ENCODE data around the gene MED31.
"Not testable (repeated sequence)": the region's sequence is repeated elsewhere in the genome, so short reads cannot be mapped to it uniquely, and the experiment has no call there.

The MED31 gene

DNA sequence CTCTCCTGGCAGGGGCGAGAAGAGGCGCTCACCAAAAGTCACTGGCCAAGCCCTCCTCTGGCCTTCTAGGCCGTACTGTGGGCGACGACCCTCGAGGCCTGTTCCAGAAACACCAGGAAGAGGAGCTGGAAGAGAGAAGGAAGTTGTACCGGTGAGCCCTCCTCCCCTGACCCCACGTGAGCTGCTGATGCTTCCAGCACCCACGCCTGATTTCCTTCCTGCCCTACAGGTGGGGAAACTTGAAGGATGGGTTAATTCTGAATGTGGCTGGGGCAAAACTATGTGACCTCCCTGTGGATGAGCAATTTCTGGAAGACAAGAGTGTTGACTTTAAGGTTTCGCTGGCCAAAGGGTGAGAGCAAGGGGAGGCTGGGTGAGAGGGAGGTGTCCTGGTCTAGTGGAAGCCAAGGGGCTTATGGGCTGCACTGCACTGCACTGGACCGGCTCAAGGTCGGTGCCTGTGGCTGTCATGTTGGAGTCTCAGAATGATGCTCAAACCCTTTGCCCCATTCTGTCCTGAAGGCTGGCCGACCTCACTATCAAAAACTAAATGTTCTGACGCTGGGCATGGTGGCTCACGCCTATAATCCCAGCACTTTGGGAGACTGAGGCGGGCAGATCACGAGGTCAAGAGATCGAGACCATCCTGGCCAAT lies 6.4 kb upstream of the MED31 start:
- H3K4me3 ChIP-seq (ENCODE audit: control insufficient read depth, low read depth, low read length) = no peak overlapping the region
- no peak for DNase-seq (ENCODE audit: low read depth)
- TF ChIP-seq, protein P1, sequence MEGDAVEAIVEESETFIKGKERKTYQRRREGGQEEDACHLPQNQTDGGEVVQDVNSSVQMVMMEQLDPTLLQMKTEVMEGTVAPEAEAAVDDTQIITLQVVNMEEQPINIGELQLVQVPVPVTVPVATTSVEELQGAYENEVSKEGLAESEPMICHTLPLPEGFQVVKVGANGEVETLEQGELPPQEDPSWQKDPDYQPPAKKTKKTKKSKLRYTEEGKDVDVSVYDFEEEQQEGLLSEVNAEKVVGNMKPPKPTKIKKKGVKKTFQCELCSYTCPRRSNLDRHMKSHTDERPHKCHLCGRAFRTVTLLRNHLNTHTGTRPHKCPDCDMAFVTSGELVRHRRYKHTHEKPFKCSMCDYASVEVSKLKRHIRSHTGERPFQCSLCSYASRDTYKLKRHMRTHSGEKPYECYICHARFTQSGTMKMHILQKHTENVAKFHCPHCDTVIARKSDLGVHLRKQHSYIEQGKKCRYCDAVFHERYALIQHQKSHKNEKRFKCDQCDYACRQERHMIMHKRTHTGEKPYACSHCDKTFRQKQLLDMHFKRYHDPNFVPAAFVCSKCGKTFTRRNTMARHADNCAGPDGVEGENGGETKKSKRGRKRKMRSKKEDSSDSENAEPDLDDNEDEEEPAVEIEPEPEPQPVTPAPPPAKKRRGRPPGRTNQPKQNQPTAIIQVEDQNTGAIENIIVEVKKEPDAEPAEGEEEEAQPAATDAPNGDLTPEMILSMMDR (IDR thresholded peaks at IDR 0.05; ENCODE audit: control insufficient read depth, insufficient read depth, low read depth, low read length, missing control alignments) = no peak

DNA sequence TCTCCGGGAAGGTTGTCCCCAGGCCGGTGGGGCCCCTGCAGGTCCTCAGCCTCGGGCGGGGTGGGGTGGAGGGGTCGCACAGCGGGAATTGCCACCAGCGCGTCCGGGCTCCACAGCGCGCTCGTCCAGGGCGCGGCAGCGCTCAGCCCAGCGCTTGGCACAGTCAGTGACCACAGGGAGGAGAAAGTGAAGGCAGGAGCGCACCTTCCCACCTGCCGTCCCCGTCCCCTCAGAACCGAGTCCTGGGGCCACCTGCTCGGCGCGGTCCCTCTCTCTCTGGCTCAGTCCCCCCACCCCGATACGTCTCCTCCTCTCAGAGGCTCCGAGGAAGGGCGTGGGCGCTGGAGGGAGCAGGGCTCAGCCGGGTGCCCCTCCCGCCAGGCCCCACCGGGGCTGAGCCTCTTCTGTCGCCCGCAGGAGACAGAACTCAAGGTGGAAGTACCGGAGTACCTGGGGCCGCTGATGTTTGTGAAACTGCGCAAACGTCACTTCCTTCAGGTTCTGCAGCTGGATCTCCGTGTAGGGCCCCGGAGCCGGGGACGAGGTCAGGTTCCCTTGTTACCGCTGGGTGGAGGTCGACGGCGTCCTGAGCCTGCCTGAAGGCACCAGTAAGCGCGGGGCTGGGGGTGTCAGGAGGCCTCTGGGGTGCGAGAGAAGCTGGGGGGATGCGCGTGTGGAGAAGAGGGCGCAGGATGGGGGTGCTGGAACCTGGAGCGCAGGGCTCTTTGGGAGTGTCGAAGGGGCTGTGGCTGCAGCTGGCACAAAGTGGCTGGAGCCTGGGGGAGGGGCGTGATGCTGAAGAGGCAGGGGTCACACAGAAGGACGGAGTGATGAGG lies 5.6 kb upstream of the MED31 start:
- not testable (repeated sequence) for DNase-seq (ENCODE audit: low read depth); H3K4me3 ChIP-seq (ENCODE audit: control insufficient read depth, low read depth, low read length)

DNA sequence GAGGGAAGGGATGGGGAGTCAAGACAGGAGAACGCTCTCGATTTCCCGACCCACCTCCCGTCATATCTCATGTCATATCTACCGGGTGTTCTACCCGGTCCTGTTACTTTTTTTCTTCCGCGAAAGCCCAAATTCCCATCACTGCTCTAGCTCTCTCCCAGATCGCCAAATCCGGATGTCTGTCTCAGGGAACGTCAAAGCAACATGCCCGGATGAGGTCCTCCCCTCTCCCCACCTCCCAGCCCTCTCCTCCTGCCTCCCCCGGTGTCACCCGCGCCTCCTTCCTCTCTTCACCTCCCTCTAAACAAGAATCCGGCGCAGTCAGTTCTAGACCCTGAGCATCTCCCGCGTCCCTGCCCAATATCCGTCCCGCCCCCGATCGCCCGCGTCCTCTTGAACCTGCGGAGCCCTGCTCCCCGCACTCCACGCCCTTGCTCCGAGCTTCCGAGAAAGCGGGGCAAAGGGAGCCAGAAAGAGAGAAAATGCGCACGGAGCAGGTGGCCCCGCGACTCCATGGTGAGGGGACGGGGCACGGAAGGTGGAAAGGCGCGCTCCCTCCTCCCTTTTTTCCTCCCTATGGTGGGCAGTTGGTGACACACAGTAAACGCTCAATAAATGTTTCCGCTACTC lies 4.4 kb upstream of the MED31 start:
- not testable (repeated sequence) for H3K4me3 ChIP-seq (ENCODE audit: control insufficient read depth, low read depth, low read length); DNase-seq (ENCODE audit: low read depth)

DNA sequence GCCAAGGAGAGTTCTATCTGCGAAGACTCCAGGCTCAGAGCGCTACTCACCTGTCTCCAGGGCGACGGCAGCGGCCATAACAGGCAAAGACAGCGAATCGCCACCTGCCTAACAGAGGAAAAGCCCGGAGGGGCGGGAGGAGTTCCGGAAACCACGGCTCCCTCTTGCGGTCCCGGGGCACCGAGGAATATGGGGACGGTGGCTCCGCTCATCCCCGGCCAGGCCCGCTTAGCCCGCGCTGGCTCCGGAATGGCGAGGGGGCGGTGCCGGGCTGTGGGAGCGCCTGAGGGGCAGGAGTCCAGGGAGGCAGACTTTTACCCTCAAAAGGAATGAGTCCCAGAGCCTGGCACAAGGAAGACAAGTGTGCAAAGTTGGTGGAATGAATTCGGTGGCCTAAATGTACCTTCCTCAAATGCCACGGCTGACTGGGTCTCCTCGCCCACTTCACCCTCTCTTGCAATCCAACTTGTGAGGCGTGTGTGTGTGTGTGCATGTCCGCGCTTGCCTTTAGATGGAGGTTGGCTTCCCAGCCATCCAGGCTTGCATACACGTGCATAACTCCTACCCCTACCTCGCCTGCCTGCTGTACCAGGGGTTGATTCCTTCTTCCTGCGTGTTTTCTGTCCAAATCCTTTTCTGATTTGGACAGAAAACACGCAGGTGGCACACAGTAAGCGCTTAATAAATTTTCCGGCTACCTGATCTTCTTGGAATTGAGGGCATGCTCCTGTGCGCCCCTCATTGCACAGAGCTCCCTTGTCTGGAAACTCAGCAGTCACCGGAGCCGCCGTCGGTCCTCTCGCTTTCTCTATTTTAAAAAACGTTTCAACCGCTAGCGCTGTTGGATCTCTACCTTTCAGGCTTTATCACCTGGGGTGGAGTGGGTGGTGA lies 3.7 kb upstream of the MED31 start:
- no peak overlapping the region for H3K4me3 ChIP-seq (ENCODE audit: control insufficient read depth, low read depth, low read length)
- no peak for DNase-seq (ENCODE audit: low read depth)
- TF ChIP-seq, protein P1 (IDR thresholded peaks at IDR 0.05; ENCODE audit: control insufficient read depth, insufficient read depth, low read depth, low read length, missing control alignments) = no peak

DNA sequence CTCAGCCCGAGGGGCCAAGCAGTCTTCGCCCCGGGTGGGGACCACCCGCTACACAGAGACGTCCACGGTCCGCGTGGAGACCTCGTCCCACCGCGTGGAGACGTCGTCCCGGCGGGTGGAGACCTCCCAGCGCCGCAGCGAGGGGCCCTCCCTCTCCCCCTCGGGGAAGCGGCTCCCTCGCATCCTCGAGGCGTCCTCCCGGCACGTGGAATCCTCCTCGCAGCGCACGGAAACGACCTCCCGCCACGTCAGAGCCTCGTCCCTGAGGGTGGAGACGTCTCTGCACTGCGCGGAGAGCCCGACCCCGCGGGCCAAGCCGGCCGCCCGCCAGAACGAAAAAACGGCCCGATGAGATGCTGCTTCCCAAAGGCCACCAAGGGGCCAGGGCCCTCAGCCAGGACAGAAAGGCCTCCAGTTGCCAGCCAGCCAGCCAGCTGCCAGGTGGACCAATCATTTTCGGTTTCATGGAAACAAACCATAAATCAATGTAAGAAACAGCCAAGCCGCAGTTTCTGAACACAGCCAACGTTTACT lies 581 bp upstream of the MED31 start:
- H3K4me3 ChIP-seq (ENCODE audit: control insufficient read depth, low read depth, low read length) = peak overlapping the region; percentile 89
- TF ChIP-seq, protein P1 (IDR thresholded peaks at IDR 0.05; ENCODE audit: control insufficient read depth, insufficient read depth, low read depth, low read length, missing control alignments) = no peak
- DNase-seq (ENCODE audit: low read depth) = no peak

DNA sequence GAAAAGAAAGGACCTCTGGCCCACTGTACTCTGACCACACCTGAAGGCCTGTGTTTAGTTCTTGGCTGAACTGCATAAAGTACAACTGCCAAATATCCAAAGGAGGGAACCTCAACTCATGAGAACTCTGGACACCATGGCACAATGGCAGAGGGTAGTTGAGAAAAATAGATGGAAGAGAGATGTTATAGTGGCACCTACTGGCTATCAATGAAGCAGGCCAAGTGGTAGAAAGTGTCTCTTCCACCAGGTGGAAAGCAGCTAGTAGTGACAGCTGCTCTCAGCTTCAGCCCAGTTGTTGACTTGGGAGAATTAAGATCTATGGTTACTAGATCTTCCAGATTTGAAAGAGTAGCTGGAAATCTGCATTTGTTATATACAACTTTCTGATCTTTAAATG lies 3.2 kb downstream of the MED31 start:
- TF ChIP-seq, protein P1 (IDR thresholded peaks at IDR 0.05; ENCODE audit: control insufficient read depth, insufficient read depth, low read depth, low read length, missing control alignments) = peak; percentile 22
- no peak overlapping the region for H3K4me3 ChIP-seq (ENCODE audit: control insufficient read depth, low read depth, low read length)
- no peak for DNase-seq (ENCODE audit: low read depth)

DNA sequence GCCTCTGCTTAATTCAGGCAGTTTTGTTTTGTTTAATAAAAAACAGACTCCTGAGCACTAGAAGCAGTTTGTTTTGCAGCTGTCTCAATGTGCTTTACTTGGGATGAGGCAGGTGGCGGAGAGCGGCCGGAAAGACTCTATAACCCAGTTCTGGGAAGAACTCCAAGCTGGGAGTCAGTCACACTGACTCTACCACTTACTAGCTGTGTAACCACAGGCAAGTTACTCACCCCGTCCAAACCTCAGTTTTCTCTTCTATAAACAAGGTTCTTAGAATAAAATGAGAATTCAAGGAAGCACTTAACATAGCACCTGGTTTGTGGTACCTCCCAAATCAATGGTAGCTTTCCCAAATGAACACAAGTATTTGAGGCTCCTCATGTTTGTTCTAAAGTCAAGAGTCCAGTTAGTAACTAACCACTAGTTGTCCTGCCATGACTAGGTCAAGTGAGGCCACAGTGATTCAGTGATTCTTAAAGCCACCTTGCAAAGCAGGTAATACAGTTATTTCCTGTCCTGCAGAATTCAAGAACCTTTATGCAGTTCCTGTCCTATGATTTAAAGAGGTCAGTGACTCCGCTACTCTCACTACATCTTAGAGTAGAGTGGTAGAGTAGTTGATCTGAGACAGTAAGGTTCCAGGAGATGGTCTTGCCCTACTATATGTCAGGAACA lies 7.8 kb downstream of the MED31 start:
- H3K4me3 ChIP-seq (ENCODE audit: control insufficient read depth, low read depth, low read length) = no peak overlapping the region
- peak; percentile 63 for DNase-seq (ENCODE audit: low read depth)
- TF ChIP-seq, protein P1 (IDR thresholded peaks at IDR 0.05; ENCODE audit: control insufficient read depth, insufficient read depth, low read depth, low read length, missing control alignments) = no peak

Data from AG09309 (cell line).